ENCODE data around the gene MBD5. TPM values are rescaled to one million over a fixed set of nuclear protein-coding genes. Genes with fewer than 3 reads are reported as not detected.

MBD5 gene
- 42.1 TPM for total RNA-seq
- long read RNA-seq, full-length matches to known transcripts: 3 of 15 reads
- long read RNA-seq, partial matches to known transcripts: 1 of 15 reads
- long read RNA-seq, other reads (novel, unspliced or antisense): 11 of 15 reads

DNA sequence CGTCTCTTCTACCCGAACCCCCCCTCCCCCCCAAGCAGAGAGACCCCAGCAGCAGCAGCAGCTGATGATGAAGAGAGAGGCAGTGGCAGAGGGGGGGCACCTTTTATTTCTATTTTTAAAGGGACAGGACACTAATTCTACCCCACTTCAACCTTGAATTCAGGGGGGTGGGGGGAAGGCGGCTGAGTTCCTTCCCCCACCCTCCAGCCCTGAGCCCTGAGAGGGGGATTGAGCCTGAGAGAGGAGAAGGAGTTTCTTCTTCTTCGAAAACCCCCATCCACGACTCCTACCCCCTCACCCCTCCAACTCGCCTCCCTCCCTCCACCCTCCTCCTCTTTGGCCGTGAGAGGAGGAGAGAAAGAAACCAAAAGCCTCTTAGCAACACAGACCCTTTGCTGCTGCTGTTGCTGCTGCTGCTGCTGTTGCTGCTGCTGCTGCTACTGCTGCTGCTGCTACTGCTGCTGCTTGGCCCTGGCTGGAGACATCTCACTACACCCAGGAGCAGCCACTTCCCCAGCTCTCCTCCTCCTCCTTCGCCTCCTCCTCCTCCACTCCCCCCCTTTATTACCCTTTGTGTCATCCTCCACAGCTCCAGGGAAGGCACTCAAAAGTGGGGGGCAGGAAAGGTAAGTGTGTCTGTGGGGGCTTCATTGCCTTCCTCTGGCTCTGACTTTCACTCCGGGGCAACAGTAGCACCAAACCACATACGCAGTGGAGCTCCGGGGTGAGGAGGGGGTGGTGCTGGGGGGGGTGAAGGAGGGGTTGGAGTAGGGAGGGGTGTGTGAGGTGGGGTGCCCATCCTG, at the start of gene MBD5:
Gene MBD5 (plus strand): TSS at position 33 of the 803 bp plus-strand sequence.
- Histone ChIP-seq H3K4me3 (peak within 1 kb of the TSS; percentile 83), H3K9me3 (no peaks in the 10 kb centered on the region), H3K27me3 (no peaks in the 10 kb centered on the region), H3K36me3 (peaks cover 3% of the 10 kb centered on the region), H3K4me1 (peaks cover 33% of the 10 kb centered on the region), H3K27ac (peak within 1 kb of the TSS; percentile 91)
- ATAC-seq (peak; percentile 8), DNase-seq (peak; percentile 71)
- intact Hi-C loops (cut with DNase I): no loop called here
- TF ChIP-seq, protein P1, sequence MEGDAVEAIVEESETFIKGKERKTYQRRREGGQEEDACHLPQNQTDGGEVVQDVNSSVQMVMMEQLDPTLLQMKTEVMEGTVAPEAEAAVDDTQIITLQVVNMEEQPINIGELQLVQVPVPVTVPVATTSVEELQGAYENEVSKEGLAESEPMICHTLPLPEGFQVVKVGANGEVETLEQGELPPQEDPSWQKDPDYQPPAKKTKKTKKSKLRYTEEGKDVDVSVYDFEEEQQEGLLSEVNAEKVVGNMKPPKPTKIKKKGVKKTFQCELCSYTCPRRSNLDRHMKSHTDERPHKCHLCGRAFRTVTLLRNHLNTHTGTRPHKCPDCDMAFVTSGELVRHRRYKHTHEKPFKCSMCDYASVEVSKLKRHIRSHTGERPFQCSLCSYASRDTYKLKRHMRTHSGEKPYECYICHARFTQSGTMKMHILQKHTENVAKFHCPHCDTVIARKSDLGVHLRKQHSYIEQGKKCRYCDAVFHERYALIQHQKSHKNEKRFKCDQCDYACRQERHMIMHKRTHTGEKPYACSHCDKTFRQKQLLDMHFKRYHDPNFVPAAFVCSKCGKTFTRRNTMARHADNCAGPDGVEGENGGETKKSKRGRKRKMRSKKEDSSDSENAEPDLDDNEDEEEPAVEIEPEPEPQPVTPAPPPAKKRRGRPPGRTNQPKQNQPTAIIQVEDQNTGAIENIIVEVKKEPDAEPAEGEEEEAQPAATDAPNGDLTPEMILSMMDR (IDR thresholded peaks at IDR 0.05): no peak

DNA sequence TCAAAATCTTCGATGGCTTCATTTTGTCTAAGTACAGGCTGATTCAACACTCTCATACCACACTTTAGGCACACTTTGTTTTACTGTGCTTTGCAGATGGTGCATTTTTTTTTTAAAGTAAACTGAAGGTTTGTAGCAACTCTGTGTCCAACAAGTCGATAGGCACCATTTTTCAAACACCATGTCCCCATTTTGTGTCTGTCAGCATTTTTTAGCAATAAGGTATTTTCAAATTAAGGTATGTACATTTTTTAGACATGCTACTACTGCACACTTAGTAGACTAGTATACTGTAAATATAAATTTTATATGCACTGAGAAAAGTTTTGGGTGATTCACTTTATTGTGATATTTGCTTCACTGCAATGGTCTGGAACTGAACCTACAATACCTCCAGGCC, 44.8 kb upstream of the MBD5 start:
- DNase-seq (no peak), ATAC-seq (no peak)
- no peaks in the 10 kb centered on the region for H3K27me3 ChIP-seq
- intact Hi-C loops (cut with DNase I): no loop called here
- no peak overlapping the region for H3K4me3 ChIP-seq
- peaks cover 10% of the 10 kb centered on the region for H3K36me3 ChIP-seq
- H3K4me1 ChIP-seq: no peaks in the 10 kb centered on the region
- no peak overlapping the region for H3K27ac ChIP-seq
- TF ChIP-seq, protein P1 (IDR thresholded peaks at IDR 0.05): no peak
- H3K9me3 ChIP-seq: no peaks in the 10 kb centered on the region

DNA sequence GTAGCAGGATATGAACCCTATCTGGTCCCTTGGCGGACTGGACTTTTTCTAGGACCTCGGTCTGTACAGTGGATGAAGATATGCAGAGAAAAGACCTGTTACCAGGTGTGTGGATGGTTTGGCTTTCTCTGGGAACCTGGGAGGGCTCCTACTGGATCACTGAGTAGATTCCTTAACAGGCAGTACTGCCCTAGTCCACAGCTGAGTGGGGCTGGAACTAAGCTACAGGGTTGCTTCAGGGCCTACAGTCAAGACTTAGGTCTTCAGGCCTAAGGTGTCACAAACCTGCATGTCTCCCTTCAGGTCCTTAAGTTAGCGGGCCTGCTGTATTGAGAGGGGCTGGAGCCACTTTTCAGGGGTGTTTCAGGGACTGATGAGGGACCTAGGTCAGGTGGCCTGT, 43.2 kb upstream of the MBD5 start:
- TF ChIP-seq, protein P1 (IDR thresholded peaks at IDR 0.05): no peak
- ATAC-seq (no peak), DNase-seq (no peak)
- Histone ChIP-seq H3K36me3 (peaks cover 7% of the 10 kb centered on the region), H3K4me1 (no peaks in the 10 kb centered on the region), H3K27ac (no peak overlapping the region), H3K9me3 (no peaks in the 10 kb centered on the region), H3K4me3 (no peak overlapping the region), H3K27me3 (no peaks in the 10 kb centered on the region)
- intact Hi-C loops (cut with DNase I): no loop called here

DNA sequence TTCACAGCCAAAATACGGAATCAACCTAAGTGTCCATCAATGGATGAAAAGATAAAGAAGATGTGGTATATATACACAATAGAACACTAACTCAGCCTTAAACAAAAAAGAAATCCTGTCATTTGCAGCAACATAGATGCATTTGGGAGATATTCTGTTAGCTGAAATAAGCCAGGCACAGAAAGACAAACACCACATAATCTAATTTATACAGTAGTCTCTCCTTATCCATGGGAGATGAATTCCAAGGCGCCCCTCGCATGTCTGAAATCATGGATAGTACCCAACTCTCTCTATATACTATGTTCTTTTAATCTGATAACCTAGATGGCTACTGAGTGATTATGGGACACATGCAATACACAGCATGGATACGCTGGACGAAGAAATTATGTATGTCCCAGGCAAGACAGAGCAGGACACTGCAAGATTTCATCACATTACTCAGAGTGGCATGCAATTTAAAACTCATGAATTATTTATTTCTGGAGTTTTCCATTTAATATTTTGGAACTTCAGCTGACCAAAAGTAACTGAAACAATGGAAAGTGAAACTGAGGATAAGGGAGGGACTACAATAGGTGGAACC, 39.9 kb upstream of the MBD5 start:
- no peak for DNase-seq
- TF ChIP-seq, protein P1 (IDR thresholded peaks at IDR 0.05): no peak
- no peaks in the 10 kb centered on the region for H3K36me3 ChIP-seq
- H3K4me1 ChIP-seq: no peaks in the 10 kb centered on the region
- H3K27me3 ChIP-seq: no peaks in the 10 kb centered on the region
- ATAC-seq: no peak
- intact Hi-C loops (cut with DNase I): no loop called here
- no peak overlapping the region for H3K27ac ChIP-seq
- H3K9me3 ChIP-seq: no peaks in the 10 kb centered on the region
- no peak overlapping the region for H3K4me3 ChIP-seq

DNA sequence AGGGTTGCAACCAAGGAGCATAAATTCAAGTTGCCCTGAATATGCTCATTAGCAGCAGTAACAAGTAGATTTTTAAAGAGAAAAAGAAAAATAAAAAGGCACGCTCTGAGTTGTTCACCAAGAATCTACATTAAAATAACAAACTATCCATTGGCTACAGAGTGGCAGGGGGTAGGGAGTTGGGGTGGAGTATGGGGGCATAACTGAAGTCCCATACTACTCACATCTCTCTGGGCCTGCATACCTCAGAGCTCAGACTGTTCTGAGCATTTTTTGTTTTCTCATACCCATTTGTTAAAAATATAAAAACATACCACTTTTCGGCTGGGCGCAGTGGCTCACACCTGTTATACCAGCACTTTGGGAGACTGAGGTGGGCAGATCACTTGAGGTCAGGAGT, 31.8 kb upstream of the MBD5 start:
- TF ChIP-seq, protein P1 (IDR thresholded peaks at IDR 0.05): no peak
- intact Hi-C loops (cut with DNase I): no loop called here
- H3K27ac ChIP-seq: no peak overlapping the region
- no peaks in the 10 kb centered on the region for H3K27me3 ChIP-seq
- H3K4me1 ChIP-seq: no peaks in the 10 kb centered on the region
- no peak overlapping the region for H3K4me3 ChIP-seq
- ATAC-seq (no peak), DNase-seq (no peak)
- no peaks in the 10 kb centered on the region for H3K36me3 ChIP-seq
- H3K9me3 ChIP-seq: no peaks in the 10 kb centered on the region

All from upper lobe of right lung (tissue), 1 donor.